C4-2B (cell line): ENCODE results near the gene MEGF11.

Source experiments
- CTCF ChIP-seq: fragments of 450-650 bp; conservative IDR thresholded peaks from 2 replicates; pipeline ENCODE4 v1.5.1; 2017; ENCODE audit warnings: mild to moderate bottlenecking
- ZFX ChIP-seq: fragments of 450-650 bp; IDR thresholded peaks from 2 replicates; pipeline ENCODE4 v1.6.1; 2017

GRCh38 chr15:65870889-65871533 lies 382.5 kb downstream of the MEGF11 start:
- TF ChIP-seq CTCF = no peak
- TF ChIP-seq ZFX = no peak
